ENCODE results near the gene H2BW1.
"Not testable (repeated sequence)": the region's sequence is repeated elsewhere in the genome, so short reads cannot be mapped to it uniquely, and the experiment has no call there.

H2BW1 gene, protein sequence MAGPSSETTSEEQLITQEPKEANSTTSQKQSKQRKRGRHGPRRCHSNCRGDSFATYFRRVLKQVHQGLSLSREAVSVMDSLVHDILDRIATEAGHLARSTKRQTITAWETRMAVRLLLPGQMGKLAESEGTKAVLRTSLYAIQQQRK
- 0 reads per million in 18 experiments for total RNA-seq

DNA sequence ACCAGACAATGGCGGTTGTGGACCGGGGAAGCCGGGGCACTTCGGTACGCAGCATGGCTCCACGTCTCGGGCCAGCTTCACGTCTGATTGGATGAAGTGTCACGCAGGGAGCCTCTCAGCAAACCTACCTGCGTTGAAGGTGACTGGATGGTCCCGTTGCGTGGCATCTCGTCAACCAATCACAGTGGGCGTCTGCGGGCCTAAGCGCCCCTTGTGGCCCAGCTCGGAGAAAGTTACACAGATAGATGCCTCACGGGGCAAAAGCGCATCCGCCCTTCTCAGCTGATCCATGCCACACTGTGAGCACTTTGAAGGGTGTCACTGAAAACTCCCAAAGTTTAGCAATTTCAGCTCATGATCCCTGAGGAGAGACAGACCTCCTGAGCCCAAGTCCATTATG is at the start of gene H2BW1:
H2BW1 (minus strand) TSS at position 103 of the 400 bp plus-strand sequence. CDS start 132 bp downstream, outside the sequence.
- DNase-seq: no peak

DNA sequence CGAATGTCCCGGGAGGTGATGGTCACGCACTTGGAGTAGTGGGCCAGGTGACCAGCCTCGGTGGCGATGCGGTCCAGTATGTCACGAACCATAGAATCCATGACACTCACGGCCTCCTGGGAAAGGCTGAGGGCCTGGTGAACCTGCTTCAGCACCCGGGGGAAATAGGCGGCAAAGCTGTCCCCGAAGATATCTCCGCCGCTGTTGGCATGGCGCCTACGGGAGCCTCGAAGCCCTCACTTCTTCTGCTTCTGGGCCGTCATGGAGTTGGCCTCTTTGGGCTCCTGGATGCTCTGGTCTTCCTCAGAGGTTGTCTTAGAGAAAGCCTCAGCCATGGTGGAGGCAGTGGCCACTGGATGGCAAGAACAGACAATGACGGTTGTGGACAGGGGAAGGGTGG is 49.1 kb upstream of the H2BW1 start:
- not testable (repeated sequence) for DNase-seq

DNA sequence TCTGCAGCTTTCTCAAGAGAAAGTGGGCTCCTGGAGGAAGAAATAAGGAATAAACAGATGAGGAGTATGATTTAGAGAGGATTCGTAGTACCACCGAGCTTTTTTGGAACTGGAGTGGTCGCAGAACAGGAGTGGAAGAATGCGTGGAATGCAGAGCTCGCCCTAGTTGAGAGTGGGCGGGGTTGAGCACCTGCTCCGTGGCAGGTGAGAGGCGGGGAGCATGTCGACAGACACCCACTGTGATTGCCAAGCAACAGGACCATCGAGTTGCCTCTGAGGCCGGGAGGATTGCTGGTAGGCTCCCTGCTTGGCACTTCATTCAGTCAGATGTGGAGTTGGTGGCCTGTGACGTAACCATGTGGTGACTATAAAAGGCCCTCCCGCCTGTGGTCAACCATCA is 41.4 kb upstream of the H2BW1 start:
- DNase-seq: not testable (repeated sequence)

DNA sequence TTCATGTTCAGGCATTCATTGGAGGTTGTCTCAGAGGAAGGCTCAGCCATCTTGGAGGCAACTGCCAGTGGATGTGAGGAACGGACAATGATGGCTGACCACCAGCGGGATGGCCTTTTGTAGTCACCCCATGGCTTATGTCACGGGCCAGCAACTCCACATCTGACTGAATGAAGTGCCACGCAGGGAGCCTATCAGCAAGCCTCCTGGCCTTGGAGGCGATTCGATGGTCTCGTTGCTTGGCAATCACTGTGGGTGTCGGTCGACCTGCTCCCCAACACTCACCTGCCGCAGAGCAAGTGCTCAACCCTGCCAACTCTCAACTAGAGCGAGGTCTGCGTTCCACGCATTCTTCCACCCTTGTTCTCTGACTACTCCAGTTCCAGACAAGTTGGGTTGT is 33.7 kb upstream of the H2BW1 start:
- DNase-seq: no peak

DNA sequence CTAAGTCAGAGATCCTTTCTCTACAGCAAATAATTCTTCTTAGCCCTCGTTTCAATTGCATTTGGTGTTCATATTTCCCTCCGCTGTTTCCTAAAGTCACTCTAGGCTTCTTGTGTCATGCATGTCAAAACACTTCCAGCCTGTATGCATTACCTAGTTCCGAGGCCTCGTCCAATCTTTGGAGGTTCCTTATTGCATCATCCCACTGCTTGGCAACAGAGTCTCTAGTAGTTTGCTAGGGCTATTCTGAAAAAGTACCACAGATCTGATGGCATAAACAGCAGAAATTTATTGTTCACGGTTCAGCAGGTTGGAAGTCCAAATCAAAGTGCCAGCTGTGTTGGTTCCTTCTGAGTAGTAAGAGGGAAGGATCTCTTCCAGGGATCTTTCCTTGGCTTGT is 32.1 kb upstream of the H2BW1 start:
- DNase-seq: no peak

DNA sequence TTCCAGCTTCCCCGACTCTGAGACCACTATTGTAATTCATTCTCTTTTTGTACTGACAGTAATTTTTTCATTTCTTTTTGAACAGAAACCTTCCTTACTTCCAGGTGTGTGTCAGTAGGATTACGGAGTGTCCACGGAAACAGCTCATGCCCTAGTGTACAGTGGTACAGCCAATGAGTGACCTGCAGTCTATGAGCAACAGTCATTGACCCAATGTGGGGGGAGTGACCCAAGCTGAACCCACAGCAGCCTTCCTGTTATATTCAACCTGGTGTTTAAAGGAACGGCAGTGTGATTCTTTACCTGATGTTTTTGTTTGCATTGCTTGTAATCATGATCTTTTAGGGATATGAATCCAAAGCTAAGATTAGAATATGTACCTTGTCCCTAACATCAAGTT is 27.5 kb upstream of the H2BW1 start:
- no peak for DNase-seq

DNA sequence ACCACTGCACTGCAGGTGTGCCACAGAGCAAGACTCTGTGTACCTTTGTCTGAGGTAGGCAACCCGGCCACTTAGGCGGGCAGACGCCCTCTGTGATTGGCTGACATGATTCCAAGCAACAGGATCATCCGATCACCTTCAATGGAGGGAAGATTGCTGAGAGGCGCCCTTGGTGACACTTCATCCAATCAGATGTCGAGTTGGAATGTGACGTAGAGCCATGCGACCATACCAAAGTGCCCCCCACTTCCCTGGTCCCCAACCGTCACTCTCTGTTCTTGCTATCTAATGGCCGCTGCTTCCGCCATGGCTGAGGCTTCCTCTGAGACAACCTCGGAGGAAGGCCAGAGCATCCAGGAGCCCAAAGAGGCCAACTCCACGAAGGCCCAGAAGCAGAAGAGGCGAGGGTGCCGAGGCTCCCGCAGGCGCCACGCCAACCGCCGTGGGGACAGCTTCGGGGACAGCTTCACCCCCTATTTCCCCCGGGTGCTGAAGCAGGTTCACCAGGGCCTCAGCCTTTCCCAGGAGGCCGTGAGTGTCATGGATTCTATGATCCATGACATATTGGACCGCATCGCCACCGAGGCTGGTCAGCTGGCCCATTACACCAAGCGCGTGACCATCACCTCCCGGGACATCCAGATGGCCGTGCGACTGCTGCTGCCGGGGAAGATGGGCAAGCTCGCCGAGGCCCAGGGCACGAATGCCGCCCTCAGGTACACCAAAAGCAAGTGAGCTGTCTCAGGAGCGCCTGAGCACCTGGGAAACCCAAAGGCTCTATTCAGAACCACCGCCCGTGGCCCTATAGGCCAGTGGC is 26.4 kb upstream of the H2BW1 start, which contains the start of gene H2BW2:
H2BW2 (plus strand) TSS at position 268 of the 817 bp plus-strand sequence; CDS start at position 307, 39 bp downstream.
- no peak for DNase-seq

DNA sequence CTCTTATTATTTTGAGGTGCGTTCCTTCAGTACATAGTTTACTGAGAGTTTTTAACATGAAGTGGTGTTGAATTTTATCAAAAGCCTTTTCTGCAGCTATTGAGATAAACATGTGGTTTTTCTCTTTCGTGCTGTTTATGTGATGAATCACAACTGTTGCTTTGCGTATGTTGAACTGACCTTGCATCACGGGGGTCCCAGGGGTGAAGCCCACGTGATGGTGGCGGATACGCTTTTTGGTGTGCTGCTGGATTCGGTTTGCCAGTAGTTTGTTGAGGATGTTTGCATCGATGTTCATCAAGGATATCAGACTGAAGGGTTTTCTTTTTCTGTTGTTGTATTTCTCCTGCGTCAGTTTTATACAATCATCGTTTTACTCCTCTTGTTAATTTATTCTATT is 4.6 kb upstream of the H2BW1 start:
- DNase-seq: no peak

DNA sequence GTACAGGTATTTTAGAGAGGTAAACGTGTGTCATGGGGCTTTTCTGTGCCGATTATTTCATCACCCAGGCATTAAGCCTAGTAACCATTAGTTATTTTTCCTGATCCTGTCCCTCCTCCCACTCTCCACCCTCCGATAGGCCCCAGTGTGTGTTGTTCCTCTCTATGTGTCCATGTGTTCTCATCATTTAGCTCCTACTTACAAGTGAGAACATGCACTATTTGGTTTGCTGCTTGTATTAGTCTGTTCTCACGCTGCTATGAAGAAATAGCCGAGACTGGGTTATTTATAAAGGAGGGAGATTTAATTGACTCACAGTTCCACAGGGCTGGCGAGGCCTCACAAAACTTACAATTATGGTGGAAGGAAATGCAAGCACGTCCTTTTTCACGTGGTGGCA is 2.1 kb upstream of the H2BW1 start:
- not testable (repeated sequence) for DNase-seq

DNA sequence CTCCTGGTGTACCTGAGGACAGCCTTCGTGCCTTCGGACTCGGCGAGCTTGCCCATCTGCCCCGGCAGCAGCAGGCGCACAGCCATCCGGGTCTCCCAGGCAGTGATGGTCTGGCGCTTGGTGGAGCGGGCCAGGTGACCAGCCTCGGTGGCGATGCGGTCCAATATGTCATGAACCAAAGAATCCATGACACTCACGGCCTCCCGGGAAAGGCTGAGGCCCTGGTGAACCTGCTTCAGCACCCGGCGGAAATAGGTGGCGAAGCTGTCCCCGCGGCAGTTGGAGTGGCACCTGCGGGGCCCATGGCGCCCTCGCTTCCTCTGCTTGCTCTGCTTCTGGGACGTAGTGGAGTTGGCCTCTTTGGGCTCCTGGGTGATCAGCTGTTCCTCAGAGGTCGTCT is 350 bp downstream of the H2BW1 start:
- DNase-seq: no peak

DNA sequence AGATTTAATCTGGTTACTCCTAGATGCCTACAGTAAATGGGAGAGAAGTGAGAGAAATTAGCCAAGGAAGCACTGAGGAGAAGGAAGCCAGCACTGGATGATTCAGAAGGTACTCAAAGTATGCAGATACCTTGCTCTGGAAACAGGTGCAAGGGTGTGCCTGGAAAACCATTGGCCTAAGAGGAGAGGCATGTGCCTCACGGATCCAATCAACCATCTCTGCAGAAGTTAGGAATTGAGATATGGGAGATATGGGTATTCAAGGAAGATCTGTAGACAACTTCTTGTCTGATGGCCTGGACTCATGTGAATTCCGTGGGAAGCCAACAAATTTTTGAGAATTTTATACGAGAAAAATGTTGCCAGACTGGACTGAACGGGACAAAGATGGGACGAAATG is 4.7 kb downstream of the H2BW1 start:
- DNase-seq: no peak

DNA sequence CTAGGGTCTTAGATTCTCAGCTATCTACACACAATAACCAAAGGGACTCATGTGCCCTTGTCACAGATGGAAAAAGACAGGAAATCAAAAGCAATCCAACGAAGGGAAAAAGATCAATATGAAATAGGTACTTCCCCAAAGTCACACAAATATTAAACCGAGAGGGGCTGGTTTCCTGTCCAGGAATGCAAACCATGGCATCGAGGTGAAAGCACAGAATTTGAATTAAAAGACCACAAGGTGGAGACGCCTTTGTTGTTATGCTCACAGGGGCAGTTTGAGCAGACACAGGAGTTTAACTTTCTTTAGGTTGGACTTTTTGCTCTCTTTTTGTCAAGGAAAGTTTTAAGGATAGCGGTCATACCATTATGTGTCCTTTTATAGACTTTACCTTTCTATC is 14.3 kb downstream of the H2BW1 start:
- DNase-seq: no peak

DNA sequence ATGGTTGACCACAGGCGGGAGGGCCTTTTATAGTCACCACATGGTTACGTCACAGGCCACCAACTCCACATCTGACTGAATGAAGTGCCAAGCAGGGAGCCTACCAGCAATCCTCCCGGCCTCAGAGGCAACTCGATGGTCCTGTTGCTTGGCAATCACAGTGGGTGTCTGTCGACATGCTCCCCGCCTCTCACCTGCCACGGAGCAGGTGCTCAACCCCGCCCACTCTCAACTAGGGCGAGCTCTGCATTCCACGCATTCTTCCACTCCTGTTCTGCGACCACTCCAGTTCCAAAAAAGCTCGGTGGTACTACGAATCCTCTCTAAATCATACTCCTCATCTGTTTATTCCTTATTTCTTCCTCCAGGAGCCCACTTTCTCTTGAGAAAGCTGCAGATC is 30.0 kb downstream of the H2BW1 start:
- DNase-seq: not testable (repeated sequence)

DNA sequence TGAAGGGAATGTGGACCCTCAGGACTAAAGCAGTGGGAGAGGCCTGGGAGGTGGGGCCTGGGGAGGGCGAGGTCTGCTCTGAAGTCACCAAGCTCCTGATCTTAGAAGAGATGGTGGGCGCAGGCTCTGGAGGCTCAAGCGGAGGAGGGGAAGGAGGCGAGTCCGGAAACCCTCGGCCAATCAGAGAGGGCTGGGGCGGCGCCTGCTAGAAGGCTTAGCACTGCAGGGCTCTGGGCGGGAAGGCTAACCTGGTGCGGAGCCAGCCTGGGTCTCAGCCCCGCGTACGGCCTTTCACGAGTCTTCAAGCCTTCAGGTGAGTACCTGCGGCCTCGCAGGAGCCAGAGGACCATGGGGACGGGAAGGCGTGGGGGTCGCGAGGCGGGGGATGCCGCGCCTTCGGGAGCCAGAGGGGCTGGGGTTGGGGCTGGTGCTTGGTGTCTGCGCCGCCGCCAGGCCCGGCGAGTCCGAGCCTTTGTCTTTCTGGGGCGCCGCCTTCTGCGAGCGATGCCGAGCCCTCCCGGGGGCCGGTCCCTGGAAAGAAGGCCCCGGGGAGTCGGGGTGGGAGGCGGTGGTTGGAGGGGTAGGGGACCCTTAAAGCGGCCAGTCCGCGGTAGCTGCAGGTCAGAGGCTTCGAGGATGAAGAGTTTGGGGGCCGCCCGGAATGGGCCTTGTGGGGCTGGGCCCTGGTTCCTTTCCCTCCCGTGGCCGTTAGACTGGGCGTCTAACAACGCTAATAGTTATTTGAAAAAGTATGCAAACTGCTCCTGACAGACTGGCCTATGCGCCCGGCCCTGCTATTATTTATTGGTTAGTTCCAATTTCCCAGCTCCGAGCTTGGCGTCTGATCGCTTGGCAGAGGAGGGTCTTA is 50.9 kb downstream of the H2BW1 start, which contains the start of gene TMSB15B:
TMSB15B (plus strand) TSS at position 217 of the 868 bp plus-strand sequence.
- not testable (repeated sequence) for DNase-seq

Data from inflammatory macrophage (primary cell).